GM10847 (cell line): Measurements from ENCODE around the gene LNX1.

Source experiments
- POLR2A ChIP-seq: IDR thresholded peaks from 2 replicates; pipeline ENCODE4 v1.6.1; 2011; ENCODE audit not compliant: insufficient read length; ENCODE audit errors: extremely low read depth

The LNX1 gene

GRCh38 chr4:53507671-53508286 is 83.5 kb downstream of the LNX1 start:
- TF ChIP-seq POLR2A: no peak

GRCh38 chr4:53507058-53507457 is 84.2 kb downstream of the LNX1 start:
- TF ChIP-seq POLR2A: no peak

- no peak for TF ChIP-seq POLR2A
These were observed 85.3 kb downstream of the LNX1 start for GRCh38 chr4:53505947-53506346.

- TF ChIP-seq POLR2A: no peak
These were observed 89.2 kb downstream of the LNX1 start for GRCh38 chr4:53502094-53502493.

GRCh38 chr4:53501561-53501960 is 89.7 kb downstream of the LNX1 start:
- no peak for TF ChIP-seq POLR2A

GRCh38 chr4:53500546-53500945 is 90.7 kb downstream of the LNX1 start:
- no peak for TF ChIP-seq POLR2A

- no peak for TF ChIP-seq POLR2A
These were observed 91.5 kb downstream of the LNX1 start for GRCh38 chr4:53499791-53500190.

- TF ChIP-seq POLR2A: no peak
These were observed 92.6 kb downstream of the LNX1 start for GRCh38 chr4:53498706-53499105.

- TF ChIP-seq POLR2A: no peak
These were observed 93.6 kb downstream of the LNX1 start for GRCh38 chr4:53497487-53498244.

- TF ChIP-seq POLR2A: no peak
These were observed 96.4 kb downstream of the LNX1 start for GRCh38 chr4:53494851-53495250.

- TF ChIP-seq POLR2A: no peak
These were observed 100.2 kb downstream of the LNX1 start for GRCh38 chr4:53490965-53491622.

- no peak for TF ChIP-seq POLR2A
These were observed 100.9 kb downstream of the LNX1 start for GRCh38 chr4:53490161-53490956.

- TF ChIP-seq POLR2A: no peak
These were observed 101.9 kb downstream of the LNX1 start for GRCh38 chr4:53489279-53489889.

- no peak for TF ChIP-seq POLR2A
These were observed 103.5 kb downstream of the LNX1 start for GRCh38 chr4:53487766-53488165.

- TF ChIP-seq POLR2A: no peak
These were observed 105.6 kb downstream of the LNX1 start for GRCh38 chr4:53485658-53486040.
